ENCODE results near the gene SLC38A1. TPM values are rescaled to one million over a fixed set of nuclear protein-coding genes. Genes with fewer than 3 reads are reported as not detected.

SLC38A1 gene
- total and polyA plus RNA-seq, 2 experiments from 2014 or later = 114 to 234 TPM

- Mint-ChIP-seq H3K27ac (no peak overlapping the region), H3K36me3 (ENCODE audit: low read depth) (peaks cover 9% of the 10 kb centered on the region), H3K4me3 (no peak overlapping the region), H3K27me3 (ENCODE audit: insufficient read depth, low read depth, poor library complexity) (no peaks in the 10 kb centered on the region), H3K9me3 (peaks cover 14% of the 10 kb centered on the region), H3K4me1 (peaks cover 20% of the 10 kb centered on the region)
- H3K36me3 ChIP-seq (ENCODE audit: insufficient read depth) = no peaks in the 10 kb centered on the region
- H3K4me3 ChIP-seq = no peak overlapping the region
- TF ChIP-seq ETS1 (IDR thresholded peaks at IDR 0.05) (no peak), POLR2AphosphoS5 (IDR thresholded peaks at IDR 0.05; ENCODE audit: low read depth) (no peak), NANOG (IDR thresholded peaks at IDR 0.05; ENCODE audit: borderline replicate concordance) (no peak), JUNB (IDR thresholded peaks at IDR 0.05; ENCODE audit: unreplicated experiment) (no peak), CREB1 (CRISPR knock-in tag; IDR thresholded peaks at IDR 0.05; ENCODE audit: low read depth) (no peak), CTCF (conservative IDR thresholded peaks at IDR 0.05; ENCODE audit: low read depth in 2 of 2) (no peak), REST (IDR thresholded peaks at IDR 0.05; ENCODE audit: unreplicated experiment) (no peak), STAT1 (IDR thresholded peaks at IDR 0.05; ENCODE audit: unreplicated experiment) (no peak), ZNF114 (CRISPR knock-in tag; IDR thresholded peaks at IDR 0.05) (no peak), ZNF462 (CRISPR knock-in tag; IDR thresholded peaks at IDR 0.05) (no peak), EZH2phosphoT487 (IDR thresholded peaks at IDR 0.05; ENCODE audit: unreplicated experiment) (no peak)
- no peak overlapping the region for H2AFZ ChIP-seq
- no peaks in the 10 kb centered on the region for H3F3A ChIP-seq (replicated peaks; ENCODE audit: low read depth)
- ATAC-seq (no peak), DNase-seq (ENCODE audit: low spot score) (no peak)
- H3K27ac ChIP-seq (ENCODE audit: low read depth) = no peak overlapping the region
- no peaks in the 10 kb centered on the region for H3K27me3 ChIP-seq (ENCODE audit: insufficient read depth)
- no peak overlapping the region for H3K4me2 ChIP-seq
- H3K9me2 ChIP-seq (ENCODE audit: insufficient read depth) = no peaks in the 10 kb centered on the region
- no peaks in the 10 kb centered on the region for H4K20me1 ChIP-seq (replicated peaks; ENCODE audit: insufficient read depth)
- peaks cover 10% of the 10 kb centered on the region for H3K4me1 ChIP-seq (ENCODE audit: insufficient read depth)
- H3K79me2 ChIP-seq (replicated peaks; ENCODE audit: insufficient read depth) = no peaks in the 10 kb centered on the region
These were observed 28.0 kb upstream of the SLC38A1 start for GRCh38 chr12:46296822-46297221.

Data from GM23338 (cell line).